K562 (cell line): ENCODE results near the gene SLC25A10. TPM values are rescaled to one million over a fixed set of nuclear protein-coding genes. Genes with fewer than 3 reads are reported as not detected.

Experiments
- ARID2 ChIP-seq: fragments of 450-650 bp; IDR thresholded peaks from 2 replicates; pipeline ENCODE4 v1.6.1; 2017; ENCODE audit warnings: antibody characterized with exemption, mild to moderate bottlenecking
- CGGBP1 ChIP-seq: fragments of 250-450 bp; sonication (Bioruptor Pico); IDR thresholded peaks from 2 replicates; pipeline ENCODE4 v1.9.0; 2021; ENCODE audit warnings: mild to moderate bottlenecking
- DNMT1 ChIP-seq: fragments of 450-650 bp; IDR thresholded peaks from 2 replicates; pipeline ENCODE4 v1.6.1; 2016; ENCODE audit warnings: antibody characterized with exemption, mild to moderate bottlenecking
- ERF ChIP-seq: fragments of 450-650 bp; formaldehyde crosslinking; IDR thresholded peaks from 2 replicates; pipeline ENCODE4 v1.4.0; 2020; ENCODE audit warnings: mild to moderate bottlenecking, mixed read lengths
- GABPA ChIP-seq: fragments of 200-800 bp; sonication (Bioruptor generic); conservative IDR thresholded peaks from 2 replicates; pipeline ENCODE4 v1.6.1; 2016; ENCODE audit warnings: low read depth, missing genetic modification characterization, missing compliant biosample characterization
- MCM2 ChIP-seq: fragments of 450-650 bp; IDR thresholded peaks from 2 replicates; pipeline ENCODE4 v1.6.1; 2017; ENCODE audit warnings: low read depth, mild to moderate bottlenecking
- MXD1 ChIP-seq: fragments of 250-450 bp; sonication (Bioruptor Pico); IDR thresholded peaks from 2 replicates; pipeline ENCODE4 v1.8.0; 2021; ENCODE audit warnings: borderline replicate concordance, mild to moderate bottlenecking, moderate library complexity; ENCODE audit not compliant: poor library complexity, severe bottlenecking
- PHF8 ChIP-seq: fragments of 200-600 bp; sonication (generic); IDR thresholded peaks from 2 replicates; pipeline ENCODE4 v1.6.1; 2012; ENCODE audit warnings: mixed run types, mild to moderate bottlenecking, inconsistent platforms, low read length, moderate library complexity, borderline replicate concordance
- POU5F1 ChIP-seq: fragments of 150-350 bp; IDR thresholded peaks from 2 replicates; pipeline ENCODE4 v1.6.1; 2014; ENCODE audit warnings: borderline replicate concordance, low read length, low read depth, mild to moderate bottlenecking; ENCODE audit not compliant: partially characterized antibody
- RBM25 ChIP-seq: fragments of 200-400 bp; formaldehyde crosslinking; IDR thresholded peaks from 2 replicates; pipeline ENCODE4 v1.6.1; 2018; ENCODE audit warnings: low read length, low read depth, moderate library complexity; ENCODE audit not compliant: severe bottlenecking
- TAF1 ChIP-seq: IDR thresholded peaks from 2 replicates; pipeline ENCODE4 v1.6.1; 2011; ENCODE audit warnings: mild to moderate bottlenecking, low read length, moderate library complexity; ENCODE audit not compliant: insufficient read depth, control insufficient read depth, severe bottlenecking; ENCODE audit errors: extremely low read depth
- ZBTB49 ChIP-seq: sonication (generic); formaldehyde crosslinking; IDR thresholded peaks from 2 replicates; pipeline ENCODE4 v1.8.0; 2022; ENCODE audit warnings: missing genetic modification reagents, mild to moderate bottlenecking, borderline replicate concordance
- ZNF407 ChIP-seq: fragments of 450-650 bp; IDR thresholded peaks from 2 replicates; pipeline ENCODE4 v1.6.1; 2016; ENCODE audit warnings: low read depth
- ZNF561 ChIP-seq: fragments of 450-650 bp; formaldehyde crosslinking; conservative IDR thresholded peaks from 2 replicates; pipeline ENCODE4 v1.4.0; 2020; ENCODE audit warnings: mild to moderate bottlenecking, moderate library complexity
- polyA plus RNA-seq, 8 experiments: library from polyadenylated mRNA; depleted of rRNA in 4 of 8; stranded (reverse) in 5 of 8; unstranded in 3 of 8; fragments of >200 nt; fragmentation: Nextera tagmentation in 2 of 8; fragmentation: Illumina TruSeq in 1 of 8; extraction: Ambion mirVana in 2 of 8; extraction: Trizol in 1 of 8; gene quantifications; 2 replicates each; pipeline versions ENCODE4 v1.2.1 to v1.2.3, GENCODE V29; 2011 to 2014; ENCODE audit warnings: inconsistent platforms in 1 of 8, missing spikeins in 1 of 8
- total RNA-seq, 7 experiments: library from RNA; depleted of rRNA in 6 of 7; stranded (reverse); fragments of >200 nt in 6 of 7; fragmentation: Illumina TruSeq in 2 of 7; extraction: Trizol in 2 of 7; gene quantifications; 2 replicates each; pipeline versions ENCODE4 v1.2.1 to v1.2.3, GENCODE V29; 2011 to 2021; ENCODE audit warnings: low replicate concordance in 1 of 7

SLC25A10 gene
- total and polyA plus RNA-seq, 9 of the 15 experiments (the other 6 are each of a cell fraction or from before 2014, with no cell fraction given): 0.10 to 85.6 (median 34.3) TPM

GRCh38 chr17:81711814-81712467, at the start of gene SLC25A10 (continued):
- 0 out of 2 replicates have a peak, but pooled peaks have one; percentile 2 for TF ChIP-seq DNMT1
- no peak for TF ChIP-seq ZNF407
- TF ChIP-seq POU5F1: no peak
- TF ChIP-seq TAF1: no peak
- TF ChIP-seq CGGBP1 (CRISPR knock-in tag): no peak
- no peak for TF ChIP-seq ARID2
- no peak for TF ChIP-seq RBM25
- TF ChIP-seq ZNF561 (CRISPR knock-in tag): no peak
- peak; percentile 78 for TF ChIP-seq MXD1 (CRISPR knock-in tag)
- peak; percentile 60; the same call in 1 of the 2 replicates for TF ChIP-seq PHF8
- TF ChIP-seq ZBTB49 (CRISPR knock-in tag): no peak
- TF ChIP-seq GABPA (tag): 0 out of 2 replicates have a peak, but pooled peaks have one; percentile 15
- TF ChIP-seq MCM2: no peak
- TF ChIP-seq ERF (CRISPR knock-in tag): peak; percentile 89; the same call in 1 of the 2 replicates
